ENCODE data around the gene NGFR.

The NGFR gene

GRCh38 chr17:49494986-49495841, at the start of gene NGFR:
Gene NGFR (plus strand): TSS chr17:49495293. CDS start chr17:49495418, 125 bp downstream.
- DNase-seq (ENCODE audit: low spot score): peak; percentile 93
- FAIRE-seq: no peak

GRCh38 chr17:49445591-49445990, 49.5 kb upstream of the NGFR start:
- DNase-seq (ENCODE audit: low spot score) (no peak), FAIRE-seq (no peak)

GRCh38 chr17:49447628-49448302, 47.3 kb upstream of the NGFR start:
- no peak for FAIRE-seq
- no peak for DNase-seq (ENCODE audit: low spot score)

- DNase-seq (ENCODE audit: low spot score): no peak
- FAIRE-seq: no peak
Observed at GRCh38 chr17:49450181-49450580, 44.9 kb upstream of the NGFR start.

GRCh38 chr17:49450735-49451134, 44.4 kb upstream of the NGFR start:
- FAIRE-seq (peak; percentile 91), DNase-seq (ENCODE audit: low spot score) (no peak)

GRCh38 chr17:49452201-49452600, 42.9 kb upstream of the NGFR start:
- FAIRE-seq (no peak), DNase-seq (ENCODE audit: low spot score) (no peak)

GRCh38 chr17:49452661-49453060, 42.4 kb upstream of the NGFR start:
- FAIRE-seq (no peak), DNase-seq (ENCODE audit: low spot score) (no peak)

- DNase-seq (ENCODE audit: low spot score) (peak; percentile 80), FAIRE-seq (peak; percentile 91)
Observed at GRCh38 chr17:49454050-49454449, 41.0 kb upstream of the NGFR start.

GRCh38 chr17:49455272-49455861, 39.7 kb upstream of the NGFR start:
- DNase-seq (ENCODE audit: low spot score) (no peak), FAIRE-seq (no peak)

- peak; percentile 85 for DNase-seq (ENCODE audit: low spot score)
- FAIRE-seq: peak; percentile 99
Observed at GRCh38 chr17:49456183-49456965, 38.7 kb upstream of the NGFR start.

- DNase-seq (ENCODE audit: low spot score) (no peak), FAIRE-seq (no peak)
Observed at GRCh38 chr17:49457564-49458535, 37.2 kb upstream of the NGFR start.

GRCh38 chr17:49459401-49459984, 35.6 kb upstream of the NGFR start:
- no peak for FAIRE-seq
- DNase-seq (ENCODE audit: low spot score): no peak

GRCh38 chr17:49460401-49460800, 34.7 kb upstream of the NGFR start:
- no peak for DNase-seq (ENCODE audit: low spot score)
- no peak for FAIRE-seq

- FAIRE-seq (no peak), DNase-seq (ENCODE audit: low spot score) (no peak)
Observed at GRCh38 chr17:49461580-49461979, 33.5 kb upstream of the NGFR start.

GRCh38 chr17:49464049-49464448, 31.0 kb upstream of the NGFR start:
- no peak for FAIRE-seq
- DNase-seq (ENCODE audit: low spot score): no peak

- FAIRE-seq: no peak
Observed at GRCh38 chr17:49465331-49465903, 29.7 kb upstream of the NGFR start.

GRCh38 chr17:49466436-49466835, 28.7 kb upstream of the NGFR start:
- no peak for FAIRE-seq
- DNase-seq (ENCODE audit: low spot score): no peak

More at GRCh38 chr17:49465331-49465903, 29.7 kb upstream of the NGFR start:
- no peak for DNase-seq (ENCODE audit: low spot score)

GRCh38 chr17:49467175-49467574, 27.9 kb upstream of the NGFR start:
- FAIRE-seq: no peak
- DNase-seq (ENCODE audit: low spot score): no peak

- DNase-seq (ENCODE audit: low spot score) (no peak), FAIRE-seq (no peak)
Observed at GRCh38 chr17:49468811-49469385, 26.2 kb upstream of the NGFR start.
